Activated CD4-positive, alpha-beta T cell treated with anti-CD3 and anti-CD28 coated beads for 36 hours (primary cell): Measurements from ENCODE around the gene ARHGAP15. TPM values are rescaled to one million over a fixed set of nuclear protein-coding genes. Genes with fewer than 3 reads are reported as not detected.

Source experiments
- ATAC-seq: fragments of 200-7000 bp; cut with Tn5 transposase; one replicate; pipeline ENCODE4 v1.10.0; 2021; ENCODE audit warnings: mild to moderate bottlenecking, moderate library complexity
- CTCF ChIA-PET: fragments of 350-600 bp; sonication (Branson Sonifier 250); formaldehyde crosslinking; loops from one replicate; lab custom pipeline; 2021; ENCODE audit warnings: antibody characterized with exemption; lab: Charles Lee
- POLR2A ChIA-PET: fragments of 350-600 bp; sonication (Branson Sonifier 250); formaldehyde crosslinking; loops from one replicate; lab custom pipeline; 2021; ENCODE audit warnings: antibody characterized with exemption, inconsistent platforms; lab: Charles Lee
- DNase-seq: peaks from one replicate; pipeline ENCODE4 v3.0.0-alpha.2; 2020
- H3K27ac Mint-ChIP-seq: one replicate; pipeline ENCODE4 v1.8.0; 2021; ENCODE audit warnings: mixed read lengths
- H3K27me3 Mint-ChIP-seq: one replicate; pipeline ENCODE4 v1.8.0; 2021; ENCODE audit warnings: mixed read lengths
- H3K36me3 Mint-ChIP-seq: one replicate; pipeline ENCODE4 v1.8.0; 2021; ENCODE audit warnings: low read depth, mixed read lengths
- H3K4me1 Mint-ChIP-seq: one replicate; pipeline ENCODE4 v1.8.0; 2021; ENCODE audit warnings: mixed read lengths
- H3K4me3 Mint-ChIP-seq: one replicate; pipeline ENCODE4 v1.8.0; 2021; ENCODE audit warnings: mild to moderate bottlenecking, moderate library complexity, mixed read lengths
- H3K9me3 Mint-ChIP-seq: one replicate; pipeline ENCODE4 v1.8.0; 2021; ENCODE audit warnings: low read depth, mixed read lengths
- intact Hi-C, 2 experiments: fragments of 100-400 bp; cut with DNase I in 1 of 2; cut with micrococcal nuclease in 1 of 2; formaldehyde crosslinking; loops; one replicate each; pipeline versions ENCODE4 v1.14.2 to v1.15.1; 2022 to 2024; cut with DNase I, micrococcal nuclease
- total RNA-seq, 2 experiments: library from RNA; stranded (reverse); gene quantifications; one replicate each; pipeline ENCODE4 v1.2.3, GENCODE V29; 2021

The ARHGAP15 gene
- total RNA-seq, 2 experiments from 2014 or later = 62.6 to 64.3 TPM

DNA sequence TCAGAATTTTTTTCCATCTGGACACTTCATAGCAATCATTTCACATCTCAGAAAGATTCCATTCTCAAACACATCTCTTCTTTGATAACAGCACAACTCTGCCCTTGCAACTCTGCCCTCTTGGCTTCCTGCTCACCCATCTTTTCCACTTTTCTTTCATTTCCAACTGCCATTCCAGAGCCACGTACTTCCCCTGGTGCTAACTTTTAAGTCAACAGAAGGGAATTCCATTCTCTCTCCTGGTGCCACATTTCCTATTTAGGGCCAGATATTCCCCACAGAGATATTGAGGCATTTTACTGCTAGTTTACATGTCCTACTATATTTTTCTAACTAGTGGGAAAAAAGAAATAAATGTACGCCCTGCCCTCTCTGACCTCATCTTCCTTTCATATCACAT, 590.2 kb downstream of the ARHGAP15 start:
- ATAC-seq (no peak), DNase-seq (no peak)
- Mint-ChIP-seq H3K4me1 (peaks cover 21% of the 10 kb centered on the region), H3K36me3 (peaks cover 27% of the 10 kb centered on the region), H3K4me3 (no peak overlapping the region), H3K27ac (no peak overlapping the region), H3K9me3 (no peaks in the 10 kb centered on the region), H3K27me3 (no peaks in the 10 kb centered on the region)
- CTCF ChIA-PET = no interaction called here
- intact Hi-C loops = no loop called here
- POLR2A ChIA-PET = no interaction called here

DNA sequence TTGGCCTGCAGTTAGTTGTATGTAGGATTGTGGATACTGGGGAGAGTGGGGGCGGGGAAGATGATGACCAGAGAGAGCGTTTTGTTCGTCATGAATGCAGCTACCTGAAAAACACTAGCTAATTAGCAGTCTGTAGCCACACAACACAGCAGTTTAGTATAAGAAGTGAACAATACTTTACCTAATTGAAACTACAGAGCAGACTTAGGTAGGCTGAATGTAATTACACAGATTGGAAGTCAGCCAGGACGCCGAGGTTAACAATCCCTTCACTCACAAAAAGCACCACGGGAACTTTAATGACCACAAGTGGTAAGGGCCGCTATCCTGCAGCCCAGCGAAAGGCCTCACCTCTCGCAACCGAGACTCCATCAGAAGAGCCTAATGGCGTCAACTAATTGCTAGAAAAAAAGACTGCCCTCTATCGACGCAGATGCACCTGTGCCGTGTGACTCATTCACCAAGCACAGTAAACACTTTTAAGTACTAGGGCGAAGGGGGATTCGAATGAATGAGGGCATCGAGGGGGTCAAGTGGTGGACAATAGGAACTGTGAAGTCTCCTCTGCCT, 591.0 kb downstream of the ARHGAP15 start:
- intact Hi-C loops = no loop called here
- no peak overlapping the region for H3K4me3 Mint-ChIP-seq
- DNase-seq = no peak
- CTCF ChIA-PET = no interaction called here
- no peaks in the 10 kb centered on the region for H3K9me3 Mint-ChIP-seq
- peaks cover 26% of the 10 kb centered on the region for H3K4me1 Mint-ChIP-seq
- peaks cover 26% of the 10 kb centered on the region for H3K36me3 Mint-ChIP-seq
- ATAC-seq = no peak
- POLR2A ChIA-PET = no interaction called here
- H3K27me3 Mint-ChIP-seq = no peaks in the 10 kb centered on the region
- H3K27ac Mint-ChIP-seq = no peak overlapping the region

DNA sequence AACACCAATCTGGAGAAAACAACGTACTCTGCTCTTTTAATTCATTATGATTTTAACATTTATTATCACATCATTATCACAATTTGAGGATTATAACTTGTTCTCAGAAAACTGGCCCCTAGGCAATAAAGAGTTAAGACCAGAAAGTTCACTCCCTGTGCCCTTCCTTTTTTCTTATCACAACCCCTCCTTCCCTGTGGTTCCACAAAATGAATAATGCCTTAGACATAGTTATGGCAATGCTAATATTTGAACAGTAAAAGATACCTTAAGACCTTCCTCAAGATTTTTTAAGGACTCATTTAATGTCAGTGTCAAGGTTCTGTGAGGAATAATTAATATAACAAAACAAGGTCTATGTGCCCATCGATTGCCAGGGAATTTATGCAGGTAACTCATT, 596.2 kb downstream of the ARHGAP15 start:
- POLR2A ChIA-PET = no interaction called here
- no peaks in the 10 kb centered on the region for H3K27me3 Mint-ChIP-seq

DNA sequence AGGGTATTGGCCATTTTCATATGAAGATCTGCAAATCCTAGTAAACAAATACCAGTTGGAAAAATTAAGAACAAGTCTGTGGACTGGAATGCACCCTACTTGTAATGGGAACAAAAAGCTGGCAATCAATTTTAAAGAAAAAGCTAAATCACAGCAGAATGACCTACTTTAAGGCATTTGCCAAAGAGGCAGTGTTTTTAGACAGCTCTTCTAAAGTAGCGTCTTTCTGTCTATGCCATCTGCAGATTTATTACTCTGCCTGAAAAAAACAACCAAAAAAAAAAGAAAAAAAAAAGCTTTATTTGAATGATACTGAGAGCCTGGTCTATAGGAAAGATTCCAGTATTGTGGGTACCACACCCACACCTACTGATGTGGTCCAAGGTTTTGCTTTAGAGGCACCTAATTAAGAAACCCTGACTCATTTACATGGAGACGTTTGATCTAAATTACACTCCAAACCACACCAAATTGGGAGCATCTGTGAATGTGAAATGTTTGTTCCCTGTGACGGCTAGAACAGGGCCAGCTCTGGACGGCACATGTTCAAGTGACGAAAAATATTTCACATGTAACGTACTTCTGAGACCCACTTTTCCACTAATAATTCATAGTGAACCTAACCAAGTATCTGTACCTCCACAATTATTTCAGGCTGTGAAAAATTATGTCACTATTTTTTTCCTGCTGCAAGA, 597.1 kb downstream of the ARHGAP15 start:
- peaks cover 64% of the 10 kb centered on the region for H3K4me1 Mint-ChIP-seq
- CTCF ChIA-PET = interaction anchor here (0.6 to 0.7 kb wide), 2 partner anchors 41 to 227 kb away, joined by 3 read pairs; no protein-coding TSS in a partner anchor
- POLR2A ChIA-PET = no interaction called here
- no peaks in the 10 kb centered on the region for H3K9me3 Mint-ChIP-seq
- no peak overlapping the region for H3K4me3 Mint-ChIP-seq
- peak; percentile 12 for DNase-seq
- H3K27me3 Mint-ChIP-seq = no peaks in the 10 kb centered on the region
- peaks cover 10% of the 10 kb centered on the region for H3K36me3 Mint-ChIP-seq
- no peak for ATAC-seq
- intact Hi-C loops = no loop called here
- no peak overlapping the region for H3K27ac Mint-ChIP-seq

More for the DNA sequence above, 596.2 kb downstream of the ARHGAP15 start:
- Mint-ChIP-seq H3K4me1 (peaks cover 55% of the 10 kb centered on the region), H3K9me3 (no peaks in the 10 kb centered on the region), H3K27ac (no peak overlapping the region), H3K36me3 (peaks cover 10% of the 10 kb centered on the region), H3K4me3 (no peak overlapping the region)
- intact Hi-C loops = no loop called here
- ATAC-seq (no peak), DNase-seq (no peak)
- CTCF ChIA-PET = no interaction called here

DNA sequence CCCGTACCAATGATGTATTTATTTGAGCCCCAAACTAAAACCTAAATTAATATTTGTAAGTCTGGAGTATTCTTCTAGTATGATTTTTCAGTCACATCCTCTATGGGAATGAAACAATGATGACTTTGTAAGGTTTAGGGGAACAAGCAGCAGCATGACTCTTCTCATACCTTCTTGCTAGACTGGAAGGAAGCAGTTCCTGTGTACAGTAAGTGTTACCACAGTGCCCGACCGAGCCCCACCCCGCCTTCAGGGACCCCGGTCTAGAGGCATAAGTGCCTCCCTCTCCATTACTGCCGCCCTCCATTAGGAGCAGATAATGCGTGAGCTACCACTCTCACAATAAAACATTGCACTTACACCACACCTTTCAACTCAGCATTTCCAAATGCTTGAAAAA, 599.3 kb downstream of the ARHGAP15 start:
- CTCF ChIA-PET = interaction anchor here (0.8 kb wide), 1 partner anchor 10 kb away, joined by 4 read pairs; no protein-coding TSS in a partner anchor
- POLR2A ChIA-PET = interaction anchor here (0.6 kb wide), 1 partner anchor 42 kb away, joined by 3 read pairs; no protein-coding TSS in a partner anchor
- DNase-seq (no peak), ATAC-seq (no peak)
- Mint-ChIP-seq H3K36me3 (peaks cover 13% of the 10 kb centered on the region), H3K27me3 (no peaks in the 10 kb centered on the region), H3K4me3 (no peak overlapping the region), H3K27ac (no peak overlapping the region), H3K4me1 (peaks cover 67% of the 10 kb centered on the region), H3K9me3 (no peaks in the 10 kb centered on the region)
- intact Hi-C loops = no loop called here

DNA sequence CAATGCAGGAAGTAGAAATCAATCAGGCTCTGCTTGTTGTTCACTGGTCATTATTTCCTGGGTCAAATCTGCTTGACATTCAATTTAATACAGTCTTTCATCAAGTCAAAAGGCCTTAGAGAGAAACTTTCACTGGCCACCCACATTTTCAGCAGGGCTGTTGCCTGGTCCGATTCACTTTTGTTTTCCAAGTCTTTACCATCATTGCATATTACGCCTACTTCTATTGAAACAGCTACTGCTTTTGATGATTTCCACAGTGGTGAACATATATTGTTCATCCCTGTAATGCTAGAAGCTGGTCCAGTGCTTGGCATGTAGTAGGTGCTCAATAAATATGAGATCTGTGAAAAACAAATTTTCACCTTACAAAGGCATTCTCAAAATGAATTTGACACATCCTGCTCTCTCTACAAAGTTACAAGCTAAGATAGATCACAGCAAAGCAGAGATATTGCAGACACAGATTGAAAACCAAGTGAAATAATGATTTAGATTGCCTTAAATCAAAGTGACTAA, 600.1 kb downstream of the ARHGAP15 start:
- CTCF ChIA-PET = no interaction called here
- peaks cover 12% of the 10 kb centered on the region for H3K36me3 Mint-ChIP-seq
- no peaks in the 10 kb centered on the region for H3K27me3 Mint-ChIP-seq
- DNase-seq (no peak), ATAC-seq (peak; percentile 24)
- intact Hi-C loops = no loop called here
- H3K4me1 Mint-ChIP-seq = peaks cover 63% of the 10 kb centered on the region
- peak overlapping the region; percentile 6 for H3K4me3 Mint-ChIP-seq
- POLR2A ChIA-PET = interaction anchor here (0.6 to 1.0 kb wide), 2 partner anchors 11 to 43 kb away, joined by 3 read pairs; no protein-coding TSS in a partner anchor
- H3K27ac Mint-ChIP-seq = peak overlapping the region; percentile 91
- H3K9me3 Mint-ChIP-seq = no peaks in the 10 kb centered on the region

DNA sequence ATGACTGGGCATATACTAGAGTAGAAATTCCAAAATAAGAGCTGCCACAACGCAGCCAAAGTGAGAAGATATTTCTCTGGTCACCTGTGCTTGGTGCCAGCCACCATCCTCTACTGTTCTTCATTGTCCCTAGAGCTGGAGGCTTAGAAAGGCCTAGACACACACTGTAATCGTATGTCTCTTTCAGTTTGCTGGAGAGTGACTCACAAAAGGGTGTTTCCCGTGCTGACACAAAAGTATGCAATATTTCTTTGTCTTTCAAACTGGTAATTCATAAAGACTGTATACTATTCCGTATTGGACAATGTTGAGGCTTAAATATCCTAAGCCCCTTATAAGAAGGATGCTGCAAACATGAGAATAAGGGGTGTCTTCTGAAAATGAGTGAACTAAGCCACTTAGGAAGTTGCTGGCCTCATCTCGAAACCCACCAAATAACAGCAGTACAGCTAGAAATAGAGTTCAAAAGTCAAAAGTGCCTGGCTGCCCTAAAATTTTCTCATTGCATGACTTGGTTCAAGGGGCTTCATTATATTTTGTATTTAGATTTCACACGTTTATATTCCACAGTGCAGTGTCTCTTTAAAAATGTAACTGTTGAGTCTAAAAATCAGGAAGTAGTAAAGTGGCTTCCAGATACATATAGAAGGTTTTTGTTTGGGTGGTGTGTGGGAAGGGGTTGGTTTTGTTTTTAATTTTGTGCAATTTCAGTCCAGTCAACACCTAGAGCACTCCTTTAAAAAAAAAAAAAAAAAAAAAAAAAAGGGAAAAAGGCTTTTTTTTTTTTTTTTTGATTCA, 601.1 kb downstream of the ARHGAP15 start:
- ATAC-seq (peak; percentile 94), DNase-seq (peak; percentile 45)
- Mint-ChIP-seq H3K4me1 (peaks cover 55% of the 10 kb centered on the region), H3K9me3 (no peaks in the 10 kb centered on the region), H3K27me3 (no peaks in the 10 kb centered on the region), H3K4me3 (peak overlapping the region; percentile 17), H3K27ac (peak overlapping the region; percentile 91), H3K36me3 (peaks cover 11% of the 10 kb centered on the region)
- POLR2A ChIA-PET = interaction anchor here (0.6 to 1.0 kb wide), 2 partner anchors 12 to 44 kb away, joined by 3 read pairs; no protein-coding TSS in a partner anchor
- CTCF ChIA-PET = interaction anchor here (0.6 to 1.6 kb wide), 3 partner anchors 8 to 31 kb away, joined by 3 to 4 read pairs (median 3); no protein-coding TSS in a partner anchor
- intact Hi-C loops = loop anchor here (1.0 kb wide), 1 partner anchor 26 kb away; no protein-coding TSS in a partner anchor

DNA sequence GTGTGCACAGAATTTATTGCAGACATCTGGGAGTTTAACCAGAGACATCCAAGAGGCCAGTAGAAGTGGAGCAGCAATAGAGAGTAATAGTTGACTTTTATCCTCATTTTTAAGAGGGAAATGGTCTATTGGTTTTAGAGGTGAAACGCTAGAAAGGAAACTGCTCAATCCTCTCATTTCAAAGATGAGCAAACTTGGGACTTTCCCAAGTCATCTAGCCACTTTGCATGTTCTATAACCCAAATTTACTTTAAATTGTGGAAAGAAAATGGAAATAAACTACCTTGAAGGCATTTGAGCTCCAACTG, 601.7 kb downstream of the ARHGAP15 start:
- Mint-ChIP-seq H3K36me3 (peaks cover 10% of the 10 kb centered on the region), H3K27ac (no peak overlapping the region)

DNA sequence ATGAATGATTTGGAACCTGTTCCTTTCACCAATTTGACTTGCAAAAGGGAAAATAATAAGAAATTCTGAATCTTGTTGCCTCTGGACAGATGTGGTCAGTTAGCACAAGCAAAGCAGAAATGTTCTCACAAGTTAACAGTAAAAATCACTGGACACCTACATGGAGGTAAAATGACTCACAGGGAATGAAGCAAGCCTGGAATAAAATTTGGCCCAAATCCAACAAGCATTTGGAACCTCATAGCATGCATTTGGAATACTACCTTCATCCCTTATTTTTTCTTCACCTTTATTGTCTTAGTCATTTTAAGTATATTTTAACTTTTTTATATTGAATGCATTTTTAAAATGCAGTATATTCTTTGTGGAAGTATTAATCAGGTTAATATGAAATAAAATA, 602.9 kb downstream of the ARHGAP15 start:
- ATAC-seq = no peak
- intact Hi-C loops = no loop called here
- POLR2A ChIA-PET = no interaction called here
- DNase-seq = no peak
- H3K27ac Mint-ChIP-seq = no peak overlapping the region
- peaks cover 43% of the 10 kb centered on the region for H3K4me1 Mint-ChIP-seq
- CTCF ChIA-PET = interaction anchor here (0.7 to 1.9 kb wide), 2 partner anchors 9 to 380 kb away, joined by 5 to 7 read pairs; no protein-coding TSS in a partner anchor
- peaks cover 9% of the 10 kb centered on the region for H3K36me3 Mint-ChIP-seq
- no peaks in the 10 kb centered on the region for H3K27me3 Mint-ChIP-seq
- H3K9me3 Mint-ChIP-seq = no peaks in the 10 kb centered on the region
- H3K4me3 Mint-ChIP-seq = no peak overlapping the region

More for the DNA sequence above, 601.7 kb downstream of the ARHGAP15 start:
- no peak overlapping the region for H3K4me3 Mint-ChIP-seq
- no peaks in the 10 kb centered on the region for H3K9me3 Mint-ChIP-seq
- H3K27me3 Mint-ChIP-seq = no peaks in the 10 kb centered on the region
- intact Hi-C loops = loop anchor here (1.0 kb wide), 1 partner anchor 27 kb away; no protein-coding TSS in a partner anchor
- H3K4me1 Mint-ChIP-seq = peaks cover 52% of the 10 kb centered on the region
- ATAC-seq (peak; percentile 32), DNase-seq (no peak)
- CTCF ChIA-PET = interaction anchor here (1.6 to 1.9 kb wide), 2 partner anchors 11 to 32 kb away, joined by 3 to 7 read pairs; no protein-coding TSS in a partner anchor
- POLR2A ChIA-PET = no interaction called here

DNA sequence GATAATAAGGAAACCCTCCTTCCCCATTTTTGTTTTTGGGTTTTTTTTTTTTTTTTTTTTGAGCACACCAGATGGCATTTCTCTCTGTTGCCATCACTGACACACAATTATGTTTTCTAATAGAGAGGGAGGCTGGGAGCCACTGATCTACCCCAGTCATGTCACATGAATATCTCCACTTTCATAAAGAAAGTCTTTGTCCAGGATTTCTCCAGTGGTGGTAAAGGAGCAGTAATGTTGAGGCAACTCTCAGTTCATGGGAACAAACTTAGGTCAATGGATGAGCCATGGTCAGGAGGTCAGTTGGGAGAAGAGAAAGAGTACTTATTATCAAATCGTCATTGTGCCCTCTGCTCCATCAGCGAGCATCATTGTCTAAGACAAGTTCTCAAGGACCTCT, 603.7 kb downstream of the ARHGAP15 start:
- DNase-seq (no peak), ATAC-seq (no peak)
- H3K36me3 Mint-ChIP-seq = peaks cover 10% of the 10 kb centered on the region
- ChIA-PET POLR2A (no interaction called here), CTCF (interaction anchor here (0.7 to 1.9 kb wide), 2 partner anchors 9 to 381 kb away, joined by 5 to 7 read pairs; no protein-coding TSS in a partner anchor)
- H3K4me1 Mint-ChIP-seq = peaks cover 39% of the 10 kb centered on the region
- no peak overlapping the region for H3K27ac Mint-ChIP-seq
- no peaks in the 10 kb centered on the region for H3K9me3 Mint-ChIP-seq
- no peak overlapping the region for H3K4me3 Mint-ChIP-seq
- intact Hi-C loops = no loop called here
- H3K27me3 Mint-ChIP-seq = no peaks in the 10 kb centered on the region

DNA sequence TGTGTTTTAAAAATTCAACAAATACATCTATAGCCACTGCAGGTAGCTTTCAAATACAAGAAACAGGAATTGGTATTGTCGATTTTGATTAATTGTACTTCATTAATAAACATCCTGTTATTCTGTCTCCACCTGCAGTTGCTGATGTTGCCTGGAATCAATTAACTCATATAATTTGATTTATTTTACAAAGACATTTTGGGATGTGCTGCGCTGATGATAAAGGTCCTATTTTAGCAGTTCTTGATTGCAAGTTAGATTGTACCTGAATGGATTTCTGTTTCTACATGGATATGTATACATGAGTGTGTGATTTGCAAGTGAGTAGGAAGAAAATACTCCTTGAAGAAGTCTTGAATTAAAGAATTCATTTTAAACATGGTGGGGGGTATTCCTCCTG, 605.3 kb downstream of the ARHGAP15 start:
- H3K4me3 Mint-ChIP-seq = no peak overlapping the region
- DNase-seq (no peak), ATAC-seq (no peak)
- H3K27me3 Mint-ChIP-seq = no peaks in the 10 kb centered on the region
- H3K9me3 Mint-ChIP-seq = no peaks in the 10 kb centered on the region
- H3K4me1 Mint-ChIP-seq = peaks cover 24% of the 10 kb centered on the region
- ChIA-PET CTCF (no interaction called here), POLR2A (no interaction called here)
- intact Hi-C loops = no loop called here
- peaks cover 15% of the 10 kb centered on the region for H3K36me3 Mint-ChIP-seq
- H3K27ac Mint-ChIP-seq = no peak overlapping the region
